HG02884 (cell line): Measurements from ENCODE around the gene JCAD.
"Not testable (repeated sequence)": the region's sequence is repeated elsewhere in the genome, so short reads cannot be mapped to it uniquely, and the experiment has no call there.

Experiments used
- ATAC-seq: cut with Tn5 transposase; IDR thresholded peaks from one replicate; pipeline ENCODE4 v1.9.1; 2021; ENCODE audit warnings: mild to moderate bottlenecking, moderate library complexity; ENCODE audit not compliant: unreplicated experiment

The JCAD gene

GRCh38 chr10:30027057-30028005 lies 32.1 kb downstream of the JCAD start:
- peak; percentile 87 for ATAC-seq

- no peak for ATAC-seq
Observed at GRCh38 chr10:30026578-30026977, 32.8 kb downstream of the JCAD start.

- no peak for ATAC-seq
Observed at GRCh38 chr10:30026080-30026479, 33.3 kb downstream of the JCAD start.

- not testable (repeated sequence) for ATAC-seq
Observed at GRCh38 chr10:30025428-30025827, 34.0 kb downstream of the JCAD start.

- ATAC-seq, result no peak
Observed at GRCh38 chr10:30022590-30022989, 36.8 kb downstream of the JCAD start.

- no peak for ATAC-seq
Observed at GRCh38 chr10:30019468-30019867, 39.9 kb downstream of the JCAD start.

GRCh38 chr10:30018496-30018895 lies 40.9 kb downstream of the JCAD start:
- ATAC-seq, result no peak

GRCh38 chr10:30017966-30018365 lies 41.4 kb downstream of the JCAD start:
- ATAC-seq, result no peak

GRCh38 chr10:30017556-30017955 lies 41.8 kb downstream of the JCAD start:
- no peak for ATAC-seq

- no peak for ATAC-seq
Observed at GRCh38 chr10:30014511-30014910, 44.9 kb downstream of the JCAD start.

- ATAC-seq, result no peak
Observed at GRCh38 chr10:30013757-30014156, 45.6 kb downstream of the JCAD start.

GRCh38 chr10:30011956-30012647 lies 47.3 kb downstream of the JCAD start:
- ATAC-seq, result no peak

- no peak for ATAC-seq
Observed at GRCh38 chr10:30011396-30011795, 48.0 kb downstream of the JCAD start.

- ATAC-seq, result no peak
Observed at GRCh38 chr10:30007406-30007805, 52.0 kb downstream of the JCAD start.

- ATAC-seq, result no peak
Observed at GRCh38 chr10:30006410-30006809, 53.0 kb downstream of the JCAD start.

- ATAC-seq, result not testable (repeated sequence)
Observed at GRCh38 chr10:30005116-30005515, 54.3 kb downstream of the JCAD start.

GRCh38 chr10:30002426-30003266 lies 56.7 kb downstream of the JCAD start:
- ATAC-seq, result no peak

- no peak for ATAC-seq
Observed at GRCh38 chr10:30000802-30001571, 58.4 kb downstream of the JCAD start.

- peak; percentile 93 for ATAC-seq
Observed at GRCh38 chr10:29998142-29998808, 61.1 kb downstream of the JCAD start.

GRCh38 chr10:29994811-29995210 lies 64.6 kb downstream of the JCAD start:
- no peak for ATAC-seq
